Lung (tissue), 12 donors: ENCODE data around the gene STUB1. TPM values are rescaled to one million over a fixed set of nuclear protein-coding genes. Genes with fewer than 3 reads are reported as not detected.

Source experiments
- ATAC-seq: fragments of 200-7000 bp; cut with Tn5 transposase; one replicate; pipeline ENCODE4 v1.9.1; 2020; ENCODE audit warnings: moderate number of reproducible peaks; ENCODE audit not compliant: insufficient read depth, low FRiP score
- DNase-seq, 3 donors: peaks; one replicate each; pipeline ENCODE4 v3.0.0-alpha.2; 2013 to 2017
- H3K27ac ChIP-seq, 2 donors: one replicate each; pipeline ENCODE4 v1.5.1; 2013; ENCODE audit warnings: mild to moderate bottlenecking in 2 of 2, moderate library complexity in 2 of 2, control low read depth in 1 of 2, inconsistent platforms in 1 of 2, low read depth in 1 of 2, low read length in 1 of 2
- H3K27me3 ChIP-seq, 3 donors: one replicate each; pipeline ENCODE4 v1.5.1; 2013; ENCODE audit warnings: low read length in 2 of 3; ENCODE audit not compliant: control insufficient read depth in 3 of 3, insufficient read depth in 3 of 3
- H3K36me3 ChIP-seq, 4 donors: one replicate each; pipeline ENCODE4 v1.5.1; 2013; ENCODE audit warnings: low read length in 4 of 4, mild to moderate bottlenecking in 1 of 4, moderate library complexity in 1 of 4; ENCODE audit not compliant: control insufficient read depth in 4 of 4, insufficient read depth in 4 of 4
- H3K4me1 ChIP-seq, 5 donors: one replicate each; pipeline ENCODE4 v1.5.1; 2013; ENCODE audit warnings: low read length in 5 of 5, mild to moderate bottlenecking in 2 of 5, moderate library complexity in 1 of 5; ENCODE audit not compliant: control insufficient read depth in 5 of 5, insufficient read depth in 5 of 5
- H3K4me3 ChIP-seq: one replicate; pipeline ENCODE4 v1.5.1; 2013; ENCODE audit warnings: mild to moderate bottlenecking, control low read depth, moderate library complexity
- H3K9ac ChIP-seq, 2 donors: one replicate each; pipeline ENCODE4 v1.5.1; 2013; ENCODE audit warnings: low read length in 2 of 2, control low read depth in 1 of 2; ENCODE audit not compliant: insufficient read depth in 1 of 2
- H3K9me3 ChIP-seq, 4 donors: one replicate each; pipeline ENCODE4 v1.5.1; 2013; ENCODE audit warnings: low read length in 3 of 4, mild to moderate bottlenecking in 1 of 4, moderate library complexity in 1 of 4; ENCODE audit not compliant: control insufficient read depth in 4 of 4, insufficient read depth in 3 of 4
- CTCF ChIP-seq: IDR thresholded peaks from 2 replicates; pipeline ENCODE4 v1.5.1; 2012; ENCODE audit warnings: mild to moderate bottlenecking; ENCODE audit errors: control extremely low read depth, extremely low read depth
- WGBS, 2 donors: extraction: QIAGEN DNeasy Blood & Tissue Kit; methylation state at CpG; one replicate each; pipeline ENCODE4 v1.1.7; 2013; 5-methylcytosine and 5-hydroxymethylcytosine counted together
- polyA plus RNA-seq, 2 donors: library from polyadenylated mRNA; stranded (reverse); fragments of 200-250 nt; gene quantifications; one replicate each; pipeline ENCODE4 v1.2.1, GENCODE V29; 2013
- total RNA-seq, 2 donors: library from RNA; depleted of rRNA in 1 of 2; stranded (reverse); fragments of >200 nt in 1 of 2; gene quantifications; one replicate each; pipeline ENCODE4 v1.2.1, GENCODE V29; 2014 to 2021
- donor health status: control.
- donor health status: control.
- donor health status: Bipolar disorder and iron deficiency.
- donor health status: healthy.
- donor health status: DM: yes; HTN: yes; CAD: no.

The STUB1 gene
- total and polyA plus RNA-seq, 4 donors = 58.8 to 131 (median 122) TPM

DNA sequence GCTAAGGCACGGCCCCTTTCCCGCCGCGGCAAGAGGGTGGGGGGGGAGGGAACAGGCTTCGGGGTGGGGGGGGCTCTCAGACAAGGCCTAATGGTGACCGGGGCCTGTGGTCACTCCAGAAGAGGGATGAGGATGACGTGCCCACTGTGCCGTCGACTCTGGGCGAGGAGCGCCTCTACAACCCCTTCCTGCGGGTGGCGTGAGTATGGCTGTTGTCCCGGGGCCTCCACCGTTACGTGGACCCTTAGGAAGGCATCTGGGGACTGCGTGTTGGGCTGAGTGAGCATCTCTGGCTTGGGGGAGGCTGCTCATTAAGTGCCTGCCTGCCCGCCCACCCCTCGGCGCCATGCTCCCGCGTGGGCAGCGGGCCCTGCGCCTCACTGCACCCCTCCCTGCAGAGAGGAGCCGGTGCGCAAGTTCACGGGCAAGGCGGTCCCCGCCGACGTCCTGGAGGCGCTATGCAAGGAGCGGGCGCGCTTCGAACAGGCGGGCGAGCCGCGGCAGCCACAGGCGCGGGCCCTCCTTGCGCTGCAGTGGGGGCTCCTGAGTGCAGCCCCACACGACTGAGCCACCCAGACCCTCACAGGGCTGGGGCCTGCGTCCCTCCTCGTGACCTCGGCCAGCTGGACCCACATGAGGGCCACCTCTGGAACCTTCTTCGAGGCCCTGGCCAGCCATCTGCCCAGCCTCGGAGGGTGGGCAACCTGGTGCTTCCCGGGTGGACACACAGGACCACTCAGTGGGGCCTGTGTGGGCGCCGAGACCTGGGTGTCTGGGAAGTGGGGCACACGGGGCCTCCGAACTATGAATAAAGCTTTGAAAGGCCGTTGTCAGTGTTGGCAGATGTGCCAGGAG, 48.9 kb downstream of the STUB1 start:
- H3K27me3 ChIP-seq = peaks cover 0 to 7% (median 4%) of the 10 kb centered on the region in 3 donors
- no peak for DNase-seq

DNA sequence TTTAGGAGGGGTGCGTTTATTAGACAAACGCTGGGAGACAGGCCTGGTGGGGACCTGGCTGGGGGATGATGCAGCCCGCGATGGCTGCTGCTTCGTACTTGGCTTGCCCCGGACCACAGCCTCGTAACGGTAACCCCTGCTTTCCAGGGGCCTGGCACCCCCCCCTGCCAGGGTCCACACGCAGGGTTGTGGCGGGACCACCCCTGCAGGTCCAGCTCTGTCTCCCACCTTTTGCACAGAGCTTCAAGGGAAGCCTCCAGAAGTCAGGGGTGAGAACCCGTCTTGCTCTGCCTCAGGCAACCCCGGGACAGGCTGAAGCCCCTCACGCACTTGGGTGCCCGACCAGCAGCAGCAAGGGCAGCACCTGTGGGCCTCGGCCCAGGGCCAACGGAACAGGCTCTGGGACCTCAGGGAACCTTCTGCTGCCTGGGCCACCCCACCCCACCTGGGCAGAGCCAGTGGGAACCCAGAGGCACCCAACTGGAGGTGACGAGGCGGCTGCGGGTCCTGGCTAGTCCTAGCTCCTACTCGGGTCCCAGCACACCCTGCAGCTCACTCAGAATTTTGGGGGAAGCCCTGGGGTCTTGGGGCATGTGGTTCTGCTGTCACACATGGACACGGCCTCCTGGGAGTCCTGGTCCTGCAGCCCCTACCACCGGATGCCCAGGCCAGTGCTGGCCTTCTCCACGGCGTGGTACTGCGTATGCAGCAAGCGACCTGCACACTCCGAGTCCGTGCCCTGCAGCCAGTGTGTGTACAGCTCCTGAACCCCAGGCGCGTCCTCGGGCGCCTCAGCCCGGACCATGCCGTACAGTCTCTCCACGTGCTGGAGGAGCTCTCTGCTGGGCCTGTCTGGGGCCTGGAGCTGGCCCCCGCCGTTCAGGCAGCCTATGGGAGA, 49.8 kb downstream of the STUB1 start:
- Histone ChIP-seq H3K4me3 (no peak overlapping the region), H3K9ac (no peak overlapping the region), H3K4me1 (peaks cover 0 to 9% (median 3%) of the 10 kb centered on the region in 5 donors), H3K9me3 (no peaks in the 10 kb centered on the region), H3K27ac (no peak overlapping the region), H3K36me3 (peaks cover 4 to 33% (median 8%) of the 10 kb centered on the region in 4 donors), H3K27me3 (peaks cover 0 to 7% (median 4%) of the 10 kb centered on the region in 3 donors)
- TF ChIP-seq CTCF = no peak
- 93 to 94% methylated on average over 37 of the region's 37 CpGs for WGBS, 2 donors
- no peak for ATAC-seq
- DNase-seq = no peak

More for the DNA sequence above, 48.9 kb downstream of the STUB1 start:
- WGBS, 2 donors = 57 to 75% methylated on average over 52 to 55 of the region's 55 CpGs
- Histone ChIP-seq H3K4me1 (peaks cover 0 to 9% (median 3%) of the 10 kb centered on the region in 5 donors), H3K36me3 (peaks cover 4 to 25% (median 6%) of the 10 kb centered on the region in 4 donors), H3K9ac (no peak overlapping the region), H3K9me3 (no peaks in the 10 kb centered on the region), H3K27ac (no peak overlapping the region), H3K4me3 (no peak overlapping the region)
- no peak for ATAC-seq
- TF ChIP-seq CTCF = no peak

DNA sequence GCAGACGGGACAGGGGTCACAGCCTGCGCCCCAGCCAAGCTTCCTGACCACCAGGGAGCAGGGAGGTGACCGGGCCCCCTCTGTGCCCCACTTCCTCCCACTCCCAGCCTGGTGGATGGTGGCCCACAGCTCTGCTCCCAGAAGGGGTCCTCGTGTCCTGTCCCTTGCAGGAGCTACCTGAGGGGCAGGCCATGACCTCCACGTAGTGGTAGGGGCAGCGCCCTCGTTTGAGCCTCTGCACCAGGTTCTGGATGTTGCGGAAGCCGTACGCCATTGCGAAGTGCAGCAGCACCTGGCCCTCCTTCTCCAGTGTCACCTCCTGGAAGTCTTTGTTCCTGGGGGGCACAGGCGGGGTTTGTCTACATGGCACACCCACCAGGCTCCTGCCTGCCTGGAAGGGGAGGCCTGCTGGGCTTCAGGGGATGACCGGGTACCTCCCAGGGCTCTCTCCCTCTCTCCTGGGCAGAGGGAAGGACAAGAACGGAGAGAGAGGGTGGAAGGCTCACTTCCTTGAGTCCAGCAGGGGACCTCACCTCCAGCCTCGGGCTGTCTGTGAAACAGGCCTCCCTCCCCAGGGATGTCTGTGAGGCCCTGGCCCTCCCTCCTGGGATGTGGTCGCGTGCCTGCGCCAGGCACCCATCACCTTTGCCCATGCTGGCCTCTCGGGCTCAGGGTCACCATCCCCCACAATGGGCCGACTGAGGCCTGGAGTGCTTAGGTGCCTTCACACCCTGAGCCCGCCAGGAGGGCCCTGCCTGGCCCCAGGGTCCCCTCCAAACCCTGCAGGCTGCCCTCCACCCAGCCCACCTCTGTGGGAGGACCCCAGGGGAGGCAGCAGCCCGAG, 50.7 kb downstream of the STUB1 start:
- ATAC-seq = no peak
- Histone ChIP-seq H3K27ac (no peak overlapping the region), H3K4me1 (peaks cover 0 to 9% (median 3%) of the 10 kb centered on the region in 5 donors), H3K27me3 (peaks cover 0 to 7% (median 4%) of the 10 kb centered on the region in 3 donors), H3K36me3 (peaks cover 4 to 42% (median 9%) of the 10 kb centered on the region in 4 donors), H3K9me3 (no peaks in the 10 kb centered on the region), H3K9ac (no peak overlapping the region), H3K4me3 (no peak overlapping the region)
- DNase-seq = no peak
- no peak for TF ChIP-seq CTCF
- WGBS, 2 donors = 90 to 91% methylated on average over 22 of the region's 22 CpGs
